ENCODE data around the gene DCAF5.

- TF ChIP-seq CTCF (IDR thresholded peaks at IDR 0.05): no peak
- no peak for TF ChIP-seq EP300 (IDR thresholded peaks at IDR 0.05)
- TF ChIP-seq POLR2A (IDR thresholded peaks at IDR 0.05): no peak
These were observed 118.2 kb downstream of the DCAF5 start for GRCh38 chr14:69034612-69035262.

Measured in ovary (tissue), 3 donors.